Measurements from ENCODE around the gene CDK11A. TPM values are rescaled to one million over a fixed set of nuclear protein-coding genes. Genes with fewer than 3 reads are reported as not detected.
A peak's percentile ranks its signal among the peaks of the same experiment; 100 is the strongest.
"Not testable (repeated sequence)": the region's sequence is repeated elsewhere in the genome, so short reads cannot be mapped to it uniquely, and the experiment has no call there.

Gene CDK11A
- total RNA-seq = 10 to 100 TPM; 35.8 to 38.9 TPM

GRCh38 chr1:1724035-1724864 lies at the start of gene CDK11A:
CDK11A (minus strand) TSS chr1:1724357; CDS start chr1:1722818, 1,539 bp downstream.
- ATAC-seq = peak; percentile 96
- TF ChIP-seq CTCF (IDR thresholded peaks at IDR 0.05) (peak in 6 of 7 experiments; percentile 16 to 56 (median 44)), POLR2A (IDR thresholded peaks at IDR 0.05) (peak; percentile 54 to 80 (median 79))
- 0 to 1% methylated on average over 4 to 50 of the region's 78 CpGs for WGBS, 2 donors
- Histone ChIP-seq H3K4me3 (peak within 1 kb of the TSS in 1 of 2 donors; percentile 41), H3K4me1 (peaks cover 17% of the 10 kb centered on the region), H3K27ac (peak within 1 kb of the TSS; percentile 62 to 92 (median 77))
- intact Hi-C loops (cut with DNase I); H3K9me3 ChIP-seq; H3K27me3 ChIP-seq; H3K36me3 ChIP-seq (replicated peaks in 1 of 2; ENCODE audit: insufficient read depth in 1 of 2, low read depth in 2 of 2): not testable (repeated sequence)
- DNase-seq = peak; percentile 98 to 99 (median 98)

- H3K4me3 ChIP-seq = no peak overlapping the region
- WGBS, 2 donors = 91 to 94% methylated on average over 4 of the region's 4 CpGs
- no peaks in the 10 kb centered on the region for H3K36me3 ChIP-seq (replicated peaks in 1 of 2; ENCODE audit: insufficient read depth in 1 of 2, low read depth in 2 of 2)
- no peak for ATAC-seq
- peaks cover 41% of the 10 kb centered on the region for H3K4me1 ChIP-seq
- H3K27ac ChIP-seq = no peak overlapping the region
- intact Hi-C loops (cut with DNase I) = no loop called here
- TF ChIP-seq CTCF (IDR thresholded peaks at IDR 0.05) (no peak), POLR2A (IDR thresholded peaks at IDR 0.05) (no peak)
- H3K9me3 ChIP-seq = no peaks in the 10 kb centered on the region
- DNase-seq = no peak
- no peaks in the 10 kb centered on the region for H3K27me3 ChIP-seq
Measured at GRCh38 chr1:1773874-1774273, 49.7 kb upstream of the CDK11A start.

GRCh38 chr1:1771096-1771495 lies 46.9 kb upstream of the CDK11A start:
- Histone ChIP-seq H3K27ac (no peak overlapping the region), H3K9me3 (no peaks in the 10 kb centered on the region), H3K4me3 (no peak overlapping the region), H3K27me3 (no peaks in the 10 kb centered on the region), H3K36me3 (replicated peaks in 1 of 2; ENCODE audit: insufficient read depth in 1 of 2, low read depth in 2 of 2) (peaks cover 0 to 2% of the 10 kb centered on the region in 2 donors), H3K4me1 (peaks cover 25% of the 10 kb centered on the region)
- no peak for DNase-seq
- intact Hi-C loops (cut with DNase I) = no loop called here
- 89 to 98% methylated on average over 3 of the region's 3 CpGs for WGBS, 2 donors
- ATAC-seq = no peak
- no peak for TF ChIP-seq POLR2A (IDR thresholded peaks at IDR 0.05)
- TF ChIP-seq CTCF (IDR thresholded peaks at IDR 0.05) = no peak

- DNase-seq = no peak
- WGBS, 2 donors = 96 to 98% methylated on average over 3 of the region's 3 CpGs
- Histone ChIP-seq H3K4me1 (peaks cover 15% of the 10 kb centered on the region), H3K9me3 (no peaks in the 10 kb centered on the region), H3K27me3 (no peaks in the 10 kb centered on the region), H3K4me3 (no peak overlapping the region), H3K27ac (no peak overlapping the region), H3K36me3 (replicated peaks in 1 of 2; ENCODE audit: insufficient read depth in 1 of 2, low read depth in 2 of 2) (peaks cover 0 to 2% of the 10 kb centered on the region in 2 donors)
- no peak for TF ChIP-seq POLR2A (IDR thresholded peaks at IDR 0.05)
- TF ChIP-seq CTCF (IDR thresholded peaks at IDR 0.05) = no peak
- no peak for ATAC-seq
- intact Hi-C loops (cut with DNase I) = no loop called here
Measured at GRCh38 chr1:1770102-1770501, 45.9 kb upstream of the CDK11A start.

Data from body of pancreas (tissue), 4 donors.